ENCODE results near the gene RNF223. TPM values are rescaled to one million over a fixed set of nuclear protein-coding genes. Genes with fewer than 3 reads are reported as not detected.

The RNF223 gene
- total and polyA plus RNA-seq, 2 of the 8 experiments (the other 6 are each of a cell fraction or from before 2014, with no cell fraction given) = not detected

DNA sequence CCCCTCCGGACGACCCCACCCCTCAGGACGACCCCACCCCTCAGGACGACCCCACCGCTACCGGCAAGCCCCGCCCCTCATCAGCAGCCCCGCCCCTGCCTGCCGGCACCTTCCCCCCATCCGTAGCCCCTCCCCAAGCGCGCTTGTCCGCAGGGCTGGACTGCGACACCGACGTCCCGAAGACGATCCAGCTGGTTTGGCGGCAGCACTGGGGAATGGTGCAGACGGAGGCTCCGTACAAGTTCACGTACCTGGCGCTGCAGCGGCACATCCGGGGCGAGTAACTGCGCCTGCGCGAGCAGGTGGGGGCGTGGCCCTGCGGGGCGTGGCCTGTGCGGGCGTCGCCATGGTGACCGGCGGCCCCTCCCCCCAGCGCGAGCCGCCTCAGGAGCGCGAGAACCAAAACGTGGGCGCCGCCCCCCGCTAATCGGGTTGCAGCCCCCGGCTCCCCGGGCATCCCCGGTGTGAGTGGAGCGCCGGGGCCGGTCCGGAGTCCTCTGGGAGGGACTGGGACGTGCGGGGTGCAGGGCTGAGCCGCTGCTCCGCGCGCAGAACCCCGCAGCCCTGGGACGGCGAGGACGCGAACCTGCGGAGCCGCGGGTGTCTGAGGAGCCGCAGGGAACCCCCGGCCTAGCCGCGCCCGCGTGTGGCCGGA, 4.9 kb downstream of the RNF223 start:
- Histone ChIP-seq H3K14ac (ENCODE audit: insufficient read length) (no peak overlapping the region), H3K18ac (ENCODE audit: extremely low read depth, low read length) (peak overlapping the region; percentile 99), H3K23ac (ENCODE audit: insufficient read length) (no peak overlapping the region), H2BK12ac (ENCODE audit: low read depth, low read length) (no peak overlapping the region; the same call in 1 of the 2 replicates), H4K8ac (ENCODE audit: extremely low read depth, insufficient read depth, low read length) (peak overlapping the region; percentile 57), H3K27ac (ENCODE audit: low read depth, low read length) (no peak overlapping the region), H4K91ac (replicated peaks; ENCODE audit: insufficient read length, low read length) (peak overlapping the region; percentile 91), H2AK5ac (ENCODE audit: low read depth, low read length) (no peak overlapping the region), H3K9ac (replicated peaks in 1 of 4; ENCODE audit: extremely low read depth in 1 of 4, low read depth in 3 of 4, low read length in 3 of 4) (peak overlapping the region in 2 of 4 experiments; percentile 62 to 72; a peak in 3 of 7 replicates), H4K20me1 (replicated peaks in 1 of 2; ENCODE audit: control insufficient read depth in 1 of 2, insufficient read depth in 2 of 2, low read length in 2 of 2) (peaks cover 0 to 9% of the 10 kb centered on the region in 2 experiments), H3K36me3 (ENCODE audit: control insufficient read depth in 2 of 4, insufficient read depth in 4 of 4, low read length in 3 of 4) (no peaks in the 10 kb centered on the region), H3K4me2 (ENCODE audit: insufficient read depth in 1 of 2, low read depth in 2 of 2, low read length in 2 of 2) (peak overlapping the region; percentile 42 to 84), H2BK120ac (replicated peaks; ENCODE audit: low read depth, low read length) (peak overlapping the region; percentile 72), H3K4ac (replicated peaks; ENCODE audit: insufficient read length, low read depth, low read length) (peak overlapping the region; percentile 85), H3K27me3 (replicated peaks in 1 of 4; ENCODE audit: control insufficient read depth in 3 of 4, extremely low read depth in 1 of 4, insufficient read depth in 3 of 4, low read length in 3 of 4) (peaks cover 1 to 19% (median 10%) of the 10 kb centered on the region in 4 experiments; a peak in 6 of 7 replicates), H3K79me1 (ENCODE audit: low read depth, low read length) (no peaks in the 10 kb centered on the region), H2AFZ (ENCODE audit: low read length) (peak overlapping the region; percentile 78; the same call in 1 of the 2 replicates), H3K9me3 (ENCODE audit: insufficient read depth in 2 of 2, low read depth in 1 of 2, low read length in 1 of 2) (no peaks in the 10 kb centered on the region), H2BK15ac (ENCODE audit: low read length) (peak overlapping the region; percentile 81; the same call in 1 of the 2 replicates), H3K4me1 (replicated peaks in 1 of 4; ENCODE audit: control insufficient read depth in 3 of 4, insufficient read depth in 4 of 4, low read length in 3 of 4) (peaks cover 0 to 9% (median 2%) of the 10 kb centered on the region in 4 experiments; a peak in 5 of 7 replicates), H4K5ac (ENCODE audit: insufficient read length, low read depth, low read length) (peak overlapping the region; percentile 100), H3K4me3 (ENCODE audit: extremely low read depth in 1 of 4, insufficient read depth in 2 of 4, low read depth in 3 of 4, low read length in 4 of 4) (peak overlapping the region; percentile 58 to 83 (median 72)), H3K23me2 (ENCODE audit: low read depth, low read length) (peaks cover 7% of the 10 kb centered on the region; the same call in 1 of the 2 replicates), H2BK5ac (ENCODE audit: low read depth, low read length) (peak overlapping the region; percentile 93; the same call in 1 of the 2 replicates), H2BK20ac (ENCODE audit: low read length) (no peak overlapping the region), H3K79me2 (ENCODE audit: control insufficient read depth in 1 of 2, insufficient read depth in 2 of 2, low read length in 2 of 2) (no peaks in the 10 kb centered on the region), H3K56ac (replicated peaks; ENCODE audit: insufficient read length, low read depth, low read length) (peak overlapping the region; percentile 90)
- POLR2A ChIA-PET (ENCODE audit: partially characterized antibody) = interaction anchor here (1.2 to 2.8 kb wide), 2 partner anchors 11 to 29 kb away, joined by 3 to 11 read pairs; no protein-coding TSS in a partner anchor
- CTCF ChIA-PET (ENCODE audit: partially characterized antibody) = no interaction called here
- 6% methylated on average over 48 of the region's 75 CpGs; no CpG with 5 or more reads in 1 of the 2 experiments for WGBS, 2 experiments (ENCODE audit: extremely low coverage in 1 of 2, insufficient coverage in 1 of 2, insufficient read length in 1 of 2, insufficient replicate concordance in 2 of 2, low coverage in 1 of 2, low lambda C conversion rate in 2 of 2, missing lambda C conversion rate in 1 of 2)
- FAIRE-seq (peak; percentile 45), DNase-seq (ENCODE audit: low read depth in 1 of 2, low spot score in 2 of 2) (peak; percentile 68 to 99)
- 0 out of 2 replicates have a peak, but pooled peaks have one; percentile 48 for TF ChIP-seq TAF1 (IDR thresholded peaks at IDR 0.05; ENCODE audit: low read depth, low read length)
- TF ChIP-seq, protein P1, sequence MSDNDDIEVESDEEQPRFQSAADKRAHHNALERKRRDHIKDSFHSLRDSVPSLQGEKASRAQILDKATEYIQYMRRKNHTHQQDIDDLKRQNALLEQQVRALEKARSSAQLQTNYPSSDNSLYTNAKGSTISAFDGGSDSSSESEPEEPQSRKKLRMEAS (IDR thresholded peaks at IDR 0.05) = peak; percentile 38; the same call in 1 of the 2 replicates
- peak; percentile 6; the same call in 1 of the 2 replicates for TF ChIP-seq PHF8 (conservative IDR thresholded peaks at IDR 0.05; ENCODE audit: low read depth, low read length)
- TF ChIP-seq ASH2L (IDR thresholded peaks at IDR 0.05; ENCODE audit: low read length) = peak; percentile 25
- 0 out of 2 replicates have a peak, but pooled peaks have one; percentile 18 for TF ChIP-seq RBBP5 (IDR thresholded peaks at IDR 0.05; ENCODE audit: borderline replicate concordance, low read depth, low read length)
- TF ChIP-seq, protein P2, sequence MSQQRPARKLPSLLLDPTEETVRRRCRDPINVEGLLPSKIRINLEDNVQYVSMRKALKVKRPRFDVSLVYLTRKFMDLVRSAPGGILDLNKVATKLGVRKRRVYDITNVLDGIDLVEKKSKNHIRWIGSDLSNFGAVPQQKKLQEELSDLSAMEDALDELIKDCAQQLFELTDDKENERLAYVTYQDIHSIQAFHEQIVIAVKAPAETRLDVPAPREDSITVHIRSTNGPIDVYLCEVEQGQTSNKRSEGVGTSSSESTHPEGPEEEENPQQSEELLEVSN (IDR thresholded peaks at IDR 0.05) = no peak; the same call in none of the 2 replicates
- TF ChIP-seq CHD2 (IDR thresholded peaks at IDR 0.05; ENCODE audit: low read length) = peak; percentile 86
- peak; percentile 77 for TF ChIP-seq KDM4A (IDR thresholded peaks at IDR 0.05; ENCODE audit: low read depth, low read length, severe bottlenecking)
- TF ChIP-seq NRF1 (IDR thresholded peaks at IDR 0.05; ENCODE audit: low read depth, low read length) = peak; percentile 75
- TF ChIP-seq GTF2F1 (IDR thresholded peaks at IDR 0.05; ENCODE audit: borderline replicate concordance, low read depth, low read length) = no peak
- TF ChIP-seq EGR1 (IDR thresholded peaks at IDR 0.05; ENCODE audit: borderline replicate concordance, low read depth, low read length) = 0 out of 2 replicates have a peak, but pooled peaks have one; percentile 38

Measured in H1 (cell line).